Occipital lobe (tissue), 2 donors: ENCODE results near the gene ARL4C. TPM values are rescaled to one million over a fixed set of nuclear protein-coding genes. Genes with fewer than 3 reads are reported as not detected.

Experiments
- DNase-seq: peaks from one replicate; lab custom pipeline; 2025; lab: John Stamatoyannopoulos, UW
- total RNA-seq: library from RNA; depleted of rRNA; stranded (reverse); fragments of >200 nt; gene quantifications from one replicate; pipeline ENCODE4 v1.2.3, GENCODE V29; 2014

Gene ARL4C
- total RNA-seq = 50.2 TPM

GRCh38 chr2:234496835-234497593, at the start of gene ARL4C:
Gene ARL4C (minus strand): TSS chr2:234497081. CDS start chr2:234496586, 495 bp downstream.
- DNase-seq = peak; percentile 50

GRCh38 chr2:234544659-234545611, 48.1 kb upstream of the ARL4C start:
- DNase-seq = peak; percentile 23

- DNase-seq = no peak
Measured at GRCh38 chr2:234542742-234543141, 45.9 kb upstream of the ARL4C start.

GRCh38 chr2:234537929-234538328, 41.0 kb upstream of the ARL4C start:
- DNase-seq = no peak

- DNase-seq = no peak
Measured at GRCh38 chr2:234536178-234536965, 39.5 kb upstream of the ARL4C start.

- no peak for DNase-seq
Measured at GRCh38 chr2:234535464-234535863, 38.6 kb upstream of the ARL4C start.

GRCh38 chr2:234534515-234534914, 37.6 kb upstream of the ARL4C start:
- no peak for DNase-seq

- DNase-seq = no peak
Measured at GRCh38 chr2:234533626-234534025, 36.7 kb upstream of the ARL4C start.

- no peak for DNase-seq
Measured at GRCh38 chr2:234528410-234529148, 31.7 kb upstream of the ARL4C start.

GRCh38 chr2:234526711-234527110, 29.8 kb upstream of the ARL4C start:
- no peak for DNase-seq

- DNase-seq = no peak
Measured at GRCh38 chr2:234521536-234521935, 24.7 kb upstream of the ARL4C start.

- DNase-seq = no peak
Measured at GRCh38 chr2:234518986-234519642, 22.2 kb upstream of the ARL4C start.

GRCh38 chr2:234517971-234518370, 21.1 kb upstream of the ARL4C start:
- no peak for DNase-seq

GRCh38 chr2:234514873-234515638, 18.2 kb upstream of the ARL4C start:
- no peak for DNase-seq

GRCh38 chr2:234514099-234514498, 17.2 kb upstream of the ARL4C start:
- no peak for DNase-seq

- no peak for DNase-seq
Measured at GRCh38 chr2:234512884-234513669, 16.2 kb upstream of the ARL4C start.

- DNase-seq = no peak
Measured at GRCh38 chr2:234502919-234503285, 6.0 kb upstream of the ARL4C start.

- no peak for DNase-seq
Measured at GRCh38 chr2:234502285-234502918, 5.5 kb upstream of the ARL4C start.
